Erythroblast (primary cell): ENCODE data around the gene MAP6.

Source experiments
- GATA1 ChIP-seq: IDR thresholded peaks from 2 replicates; pipeline ENCODE4 v1.6.1; 2011; ENCODE audit warnings: low read depth, mild to moderate bottlenecking, control low read depth, low read length, moderate library complexity
- POLR2A ChIP-seq: IDR thresholded peaks from 2 replicates; pipeline ENCODE4 v1.6.1; 2011; ENCODE audit warnings: mild to moderate bottlenecking, low read length

GRCh38 chr11:75565916-75566762 is 102.7 kb downstream of the MAP6 start:
- TF ChIP-seq POLR2A = no peak
- no peak for TF ChIP-seq GATA1
